Endothelial cell of umbilical vein (primary cell): ENCODE results near the gene PAQR7. TPM values are rescaled to one million over a fixed set of nuclear protein-coding genes. Genes with fewer than 3 reads are reported as not detected.

Source experiments
- BruUV-seq: library from RNA; stranded (reverse); fragments of 400-500 nt; replicated peaks from 2 replicates; lab custom pipeline; 2021; lab: Mats Ljungman, UMichigan
- CTCF ChIA-PET: fragments of 300-600, 350-600 bp; sonication (Branson Sonifier 250); formaldehyde crosslinking; loops from one replicate; lab custom pipeline; 2021; ENCODE audit warnings: antibody characterized with exemption, inconsistent platforms; lab: Charles Lee
- POLR2A ChIA-PET: fragments of 300-600, 350-600 bp; sonication (Branson Sonifier 250); formaldehyde crosslinking; loops from one replicate; lab custom pipeline; 2021; ENCODE audit warnings: antibody characterized with exemption, inconsistent platforms; lab: Charles Lee
- DNase-seq: peaks from one replicate; pipeline ENCODE4 v3.0.0-alpha.2; 2011; ENCODE audit warnings: low read depth, low spot score
- FAIRE-seq: peaks from 2 replicates; lab custom pipeline; 2011; peaks lifted over from hg19 to GRCh38; lab: Jason Lieb, UNC
- H2AFZ ChIP-seq: 2 replicates; pipeline ENCODE4 v1.6.0; 2012; ENCODE audit warnings: low read depth, low read length, control low read depth, inconsistent platforms
- H3K27ac ChIP-seq: 2 replicates; pipeline ENCODE4 v1.5.1; 2011; ENCODE audit warnings: low read depth, mild to moderate bottlenecking, control low read depth, low read length, moderate library complexity; ENCODE audit not compliant: insufficient read depth
- H3K27me3 ChIP-seq, 2 experiments: 2 replicates each; pipeline versions ENCODE4 v1.6.0 to v1.6.1; 2011; ENCODE audit warnings: low read length in 2 of 2, mixed read lengths in 1 of 2; ENCODE audit not compliant: control insufficient read depth in 2 of 2, insufficient read depth in 2 of 2
- H3K36me3 ChIP-seq, 2 experiments: 2 replicates in 1 of 2; 3 replicates in 1 of 2; pipeline ENCODE4 v1.5.1; 2011; ENCODE audit warnings: low read length in 2 of 2, mild to moderate bottlenecking in 1 of 2, moderate library complexity in 1 of 2; ENCODE audit not compliant: control insufficient read depth in 2 of 2, insufficient read depth in 2 of 2; ENCODE audit errors: extremely low read depth in 1 of 2
- H3K4me1 ChIP-seq: 3 replicates; pipeline ENCODE4 v1.5.1; 2011; ENCODE audit warnings: mild to moderate bottlenecking, low read length; ENCODE audit not compliant: control insufficient read depth, insufficient read depth; ENCODE audit errors: extremely low read depth
- H3K4me2 ChIP-seq: 2 replicates; pipeline ENCODE4 v1.6.1; 2011; ENCODE audit warnings: low read length, control low read depth, mixed read lengths; ENCODE audit not compliant: insufficient read depth
- H3K4me3 ChIP-seq, 3 experiments: fragments of 200-600 bp in 1 of 3; sonication (generic), shearing (Covaris generic) in 1 of 3; replicated peaks in 1 of 3; 2 replicates each; pipeline ENCODE4 v1.5.1; 2011 to 2016; ENCODE audit warnings: control low read depth in 3 of 3, low read length in 3 of 3, mild to moderate bottlenecking in 2 of 3, inconsistent platforms in 1 of 3, low read depth in 1 of 3, moderate library complexity in 1 of 3; ENCODE audit not compliant: insufficient read depth in 1 of 3
- H3K79me2 ChIP-seq: 2 replicates; pipeline ENCODE4 v1.6.0; 2012; ENCODE audit warnings: low read length, inconsistent platforms; ENCODE audit not compliant: control insufficient read depth, insufficient read depth
- H3K9ac ChIP-seq: replicated peaks from 2 replicates; pipeline ENCODE3; 2011; ENCODE audit warnings: low read length, control low read depth; ENCODE audit not compliant: insufficient read depth; ENCODE audit errors: extremely low read depth
- H3K9me1 ChIP-seq: replicated peaks from 3 replicates; pipeline ENCODE4 v1.6.0; 2011; ENCODE audit warnings: mild to moderate bottlenecking, low read length; ENCODE audit not compliant: control insufficient read depth, insufficient read depth; ENCODE audit errors: extremely low read depth
- H3K9me3 ChIP-seq: replicated peaks from 2 replicates; pipeline ENCODE4 v1.5.1; 2012; ENCODE audit warnings: low read length, inconsistent platforms; ENCODE audit not compliant: control insufficient read depth, insufficient read depth
- H4K20me1 ChIP-seq: replicated peaks from 2 replicates; pipeline ENCODE3; 2011; ENCODE audit warnings: mild to moderate bottlenecking, low read length; ENCODE audit not compliant: control insufficient read depth, insufficient read depth; ENCODE audit errors: extremely low read depth
- CTCF ChIP-seq, 2 donors: IDR thresholded peaks; 1 replicate in 1 of 2; 2 replicates in 1 of 2; pipeline ENCODE4 v1.5.1; 2011; ENCODE audit warnings: low read length in 2 of 2, mild to moderate bottlenecking in 2 of 2, moderate library complexity in 2 of 2, control low read depth in 1 of 2, inconsistent platforms in 1 of 2, low read depth in 1 of 2; ENCODE audit not compliant: insufficient read depth in 1 of 2; ENCODE audit errors: extremely low read depth in 1 of 2
- FOS ChIP-seq: IDR thresholded peaks from 2 replicates; pipeline ENCODE4 v1.6.1; 2011; ENCODE audit warnings: mild to moderate bottlenecking, low read length, moderate library complexity, borderline replicate concordance; ENCODE audit not compliant: insufficient read depth
- JUN ChIP-seq: IDR thresholded peaks from 2 replicates; pipeline ENCODE4 v1.6.1; 2011; ENCODE audit warnings: borderline replicate concordance, low read depth; ENCODE audit not compliant: insufficient read length, insufficient read depth
- MYC ChIP-seq: IDR thresholded peaks from one replicate; pipeline ENCODE4 v1.6.1; 2011; ENCODE audit warnings: mild to moderate bottlenecking, low read depth, low read length
- POLR2A ChIP-seq: IDR thresholded peaks from 2 replicates; pipeline ENCODE4 v1.6.1; 2012; ENCODE audit warnings: low read depth, mild to moderate bottlenecking, control low read depth, low read length
- POLR2AphosphoS5 ChIP-seq: IDR thresholded peaks from 2 replicates; pipeline ENCODE4 v1.6.1; 2012; ENCODE audit warnings: low read depth, mild to moderate bottlenecking, control low read depth, low read length, moderate library complexity; ENCODE audit not compliant: insufficient read depth
- dilution Hi-C: fragments of 300-500 bp; cut with MboI; formaldehyde crosslinking; loops from one replicate; pipeline ENCODE4 v1.15.0; 2019; ENCODE audit warnings: low sequenced_read_pairs; ENCODE audit not compliant: extremely low pct_ligation_motif_present
- intact Hi-C: fragments of 100-400 bp; cut with micrococcal nuclease; formaldehyde crosslinking; loops from one replicate; pipeline ENCODE4 v1.10.0; 2022
- polyA plus RNA-seq, 4 experiments: library from polyadenylated mRNA; depleted of rRNA in 3 of 4; stranded (reverse) in 3 of 4; unstranded in 1 of 4; fragments of >200 nt; gene quantifications; 2 replicates each; pipeline versions ENCODE4 v1.2.1 to v1.2.3, GENCODE V29; 2011 to 2012; ENCODE audit warnings: missing spikeins in 1 of 4
- total RNA-seq: library from RNA; stranded (reverse); gene quantifications from 2 replicates; pipeline ENCODE4 v1.2.3, GENCODE V29; 2021
- TF ChIP-seq, protein P1 (sequence below): IDR thresholded peaks from 2 replicates; pipeline ENCODE4 v1.6.1; 2011; ENCODE audit not compliant: insufficient read depth, insufficient read length

Gene PAQR7
- total and polyA plus RNA-seq, 2 donors (not counting 3 experiments of a cell fraction or from before 2014, with no cell fraction given): 8.4 to 10.8 TPM

- no peaks in the 10 kb centered on the region for H3K9me1 ChIP-seq
- dilution Hi-C loops (no loop called here), intact Hi-C loops (no loop called here)
- TF ChIP-seq JUN (no peak), POLR2A (no peak)
- TF ChIP-seq, protein P1, sequence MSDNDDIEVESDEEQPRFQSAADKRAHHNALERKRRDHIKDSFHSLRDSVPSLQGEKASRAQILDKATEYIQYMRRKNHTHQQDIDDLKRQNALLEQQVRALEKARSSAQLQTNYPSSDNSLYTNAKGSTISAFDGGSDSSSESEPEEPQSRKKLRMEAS: no peak
- ChIA-PET POLR2A (no interaction called here), CTCF (no interaction called here)
- H3K4me1 ChIP-seq: peaks cover 16% of the 10 kb centered on the region
- H3K9ac ChIP-seq: no peak overlapping the region
- H3K79me2 ChIP-seq: no peaks in the 10 kb centered on the region
- FAIRE-seq: no peak
- no peak overlapping the region for H3K4me3 ChIP-seq
- no peaks in the 10 kb centered on the region for H3K9me3 ChIP-seq
- DNase-seq: no peak
- H2AFZ ChIP-seq: no peak overlapping the region
- H3K36me3 ChIP-seq: no peaks in the 10 kb centered on the region
- no TSS peak for BruUV-seq
- H4K20me1 ChIP-seq: no peaks in the 10 kb centered on the region
- H3K4me2 ChIP-seq: no peak overlapping the region
- no peaks in the 10 kb centered on the region for H3K27me3 ChIP-seq
- no peak overlapping the region for H3K27ac ChIP-seq
These were observed 4.3 kb downstream of the PAQR7 start for GRCh38 chr1:25871086-25871703.

DNA sequence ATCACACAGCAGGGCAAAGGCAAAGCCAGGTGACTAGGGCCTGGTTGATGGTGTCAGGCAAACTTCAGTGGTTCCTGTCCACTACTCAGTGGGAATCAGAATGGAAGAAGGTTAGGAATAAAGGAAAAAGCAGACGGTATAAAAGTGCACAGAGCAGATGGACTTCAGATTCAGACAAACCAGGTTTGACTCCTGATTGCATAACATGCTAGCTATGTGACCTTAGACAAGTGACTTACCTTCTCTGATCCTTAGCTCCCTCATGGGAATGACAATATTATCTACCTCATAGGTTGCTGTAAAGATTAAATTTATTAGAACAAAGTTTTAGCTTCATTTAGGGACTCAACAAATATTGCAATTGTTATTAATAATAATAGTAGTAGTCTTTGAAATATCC lies 4.9 kb downstream of the PAQR7 start:
- no peak overlapping the region for H3K27ac ChIP-seq
- dilution Hi-C loops: no loop called here
- TF ChIP-seq, protein P1: no peak
- no peak for TF ChIP-seq CTCF (IDR thresholded peaks at IDR 0.05; ENCODE audit: extremely low read depth in 1 of 2, insufficient read depth in 1 of 2, low read depth in 1 of 2, low read length in 2 of 2)
- no peak for TF ChIP-seq FOS
- TF ChIP-seq POLR2AphosphoS5: no peak
- no peak for TF ChIP-seq MYC
- intact Hi-C loops: no loop called here
- ChIA-PET CTCF (no interaction called here), POLR2A (no interaction called here)
- H3K9me3 ChIP-seq: no peaks in the 10 kb centered on the region
- FAIRE-seq (no peak), DNase-seq (no peak)
- H3K27me3 ChIP-seq: no peaks in the 10 kb centered on the region
- no peaks in the 10 kb centered on the region for H3K79me2 ChIP-seq
- no peak overlapping the region for H3K4me3 ChIP-seq
- H3K4me1 ChIP-seq: peaks cover 16% of the 10 kb centered on the region
- no peaks in the 10 kb centered on the region for H3K9me1 ChIP-seq
- H2AFZ ChIP-seq: no peak overlapping the region
- H3K4me2 ChIP-seq: no peak overlapping the region
- H3K9ac ChIP-seq: no peak overlapping the region
- no TSS peak for BruUV-seq
- no peaks in the 10 kb centered on the region for H4K20me1 ChIP-seq
- no peaks in the 10 kb centered on the region for H3K36me3 ChIP-seq
